Hepatocyte (in vitro differentiated cells): ENCODE measurements around the gene EDAR.

Source experiments
- EZH2phosphoT487 ChIP-seq: fragments of 200-600 bp; sonication (generic); IDR thresholded peaks from one replicate; pipeline ENCODE4 v1.6.1; 2018; ENCODE audit warnings: antibody characterized with exemption, mild to moderate bottlenecking, low read depth, moderate library complexity; ENCODE audit not compliant: unreplicated experiment, severe bottlenecking
- TF ChIP-seq, protein P1 (sequence below): fragments of 200-600 bp; sonication (generic); IDR thresholded peaks from 2 replicates; pipeline ENCODE4 v1.5.1; 2016; ENCODE audit warnings: antibody characterized with exemption, mild to moderate bottlenecking; ENCODE audit not compliant: poor library complexity

DNA sequence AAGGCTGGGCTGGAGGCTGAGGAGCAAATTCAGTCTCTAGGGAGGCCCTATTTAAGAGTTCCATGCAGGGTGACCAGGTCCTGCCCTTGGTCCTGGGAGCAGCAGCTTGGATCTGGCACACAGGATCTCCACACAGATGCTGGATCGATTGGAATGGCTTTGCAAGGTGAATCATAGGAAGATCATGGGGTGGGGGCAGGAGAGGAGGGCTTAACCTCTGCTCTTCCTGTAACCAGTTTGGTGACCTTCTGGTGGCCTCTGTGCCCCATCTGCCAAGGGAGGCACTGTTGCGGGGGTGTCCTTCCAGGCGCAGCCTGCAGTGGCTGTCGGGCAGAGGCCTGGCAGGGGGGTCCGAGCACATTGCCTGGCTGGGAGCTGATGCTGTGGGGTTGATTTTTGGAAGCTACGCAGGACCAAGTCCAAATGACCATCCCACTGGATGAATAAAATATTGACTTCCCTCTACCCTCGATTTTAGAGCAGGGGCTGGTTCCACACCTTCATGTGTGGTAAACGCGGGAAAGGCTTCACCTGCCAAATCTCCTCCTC is 79.7 kb downstream of the EDAR start:
- TF ChIP-seq, protein P1, sequence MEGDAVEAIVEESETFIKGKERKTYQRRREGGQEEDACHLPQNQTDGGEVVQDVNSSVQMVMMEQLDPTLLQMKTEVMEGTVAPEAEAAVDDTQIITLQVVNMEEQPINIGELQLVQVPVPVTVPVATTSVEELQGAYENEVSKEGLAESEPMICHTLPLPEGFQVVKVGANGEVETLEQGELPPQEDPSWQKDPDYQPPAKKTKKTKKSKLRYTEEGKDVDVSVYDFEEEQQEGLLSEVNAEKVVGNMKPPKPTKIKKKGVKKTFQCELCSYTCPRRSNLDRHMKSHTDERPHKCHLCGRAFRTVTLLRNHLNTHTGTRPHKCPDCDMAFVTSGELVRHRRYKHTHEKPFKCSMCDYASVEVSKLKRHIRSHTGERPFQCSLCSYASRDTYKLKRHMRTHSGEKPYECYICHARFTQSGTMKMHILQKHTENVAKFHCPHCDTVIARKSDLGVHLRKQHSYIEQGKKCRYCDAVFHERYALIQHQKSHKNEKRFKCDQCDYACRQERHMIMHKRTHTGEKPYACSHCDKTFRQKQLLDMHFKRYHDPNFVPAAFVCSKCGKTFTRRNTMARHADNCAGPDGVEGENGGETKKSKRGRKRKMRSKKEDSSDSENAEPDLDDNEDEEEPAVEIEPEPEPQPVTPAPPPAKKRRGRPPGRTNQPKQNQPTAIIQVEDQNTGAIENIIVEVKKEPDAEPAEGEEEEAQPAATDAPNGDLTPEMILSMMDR, result no peak
- no peak for TF ChIP-seq EZH2phosphoT487
